C4-2B (cell line): ENCODE measurements around the gene RPTOR.

Experiments used
- H3K27ac ChIP-seq: fragments of 450-650 bp; 2 replicates; pipeline ENCODE4 v1.5.1; 2017
- CTCF ChIP-seq: fragments of 450-650 bp; conservative IDR thresholded peaks from 2 replicates; pipeline ENCODE4 v1.5.1; 2017; ENCODE audit warnings: mild to moderate bottlenecking
- ZFX ChIP-seq: fragments of 450-650 bp; IDR thresholded peaks from 2 replicates; pipeline ENCODE4 v1.6.1; 2017

RPTOR gene

GRCh38 chr17:80971704-80972304, 427.2 kb downstream of the RPTOR start:
- H3K27ac ChIP-seq, result no peak overlapping the region
- TF ChIP-seq ZFX, result no peak
- no peak for TF ChIP-seq CTCF

- TF ChIP-seq CTCF, result no peak
- TF ChIP-seq ZFX, result no peak
- H3K27ac ChIP-seq, result no peak overlapping the region
Measured at GRCh38 chr17:80976701-80977100, 432.1 kb downstream of the RPTOR start.

GRCh38 chr17:80977172-80977571, 432.5 kb downstream of the RPTOR start:
- no peak overlapping the region for H3K27ac ChIP-seq
- TF ChIP-seq CTCF (no peak), ZFX (no peak)

- no peak for TF ChIP-seq CTCF
- TF ChIP-seq ZFX, result no peak
- H3K27ac ChIP-seq, result no peak overlapping the region
Measured at GRCh38 chr17:80978499-80979497, 434.2 kb downstream of the RPTOR start.

- TF ChIP-seq ZFX (no peak), CTCF (no peak)
- no peak overlapping the region for H3K27ac ChIP-seq
Measured at GRCh38 chr17:80979547-80980378, 435.1 kb downstream of the RPTOR start.

GRCh38 chr17:80980397-80981061, 435.9 kb downstream of the RPTOR start:
- no peak for TF ChIP-seq CTCF
- TF ChIP-seq ZFX, result no peak
- H3K27ac ChIP-seq, result no peak overlapping the region
